Testis (tissue), 2 donors: Measurements from ENCODE around the gene VWF.
"Not testable (repeated sequence)": the region's sequence is repeated elsewhere in the genome, so short reads cannot be mapped to it uniquely, and the experiment has no call there.

ENCODE experiments used
- POLR2A ChIP-seq: fragments of 450-650 bp; IDR thresholded peaks from one replicate; pipeline ENCODE4 v1.6.1; 2017; ENCODE audit warnings: antibody characterized with exemption, mild to moderate bottlenecking, moderate library complexity
- TF ChIP-seq, protein P1 (sequence below), 3 experiments: fragments of 450-650 bp in 2 of 3; fragments of 200-600 bp in 1 of 3; sonication (generic) in 1 of 3; IDR thresholded peaks; one replicate each; pipeline ENCODE4 v1.5.1; 2016 to 2019; ENCODE audit warnings: antibody characterized with exemption in 3 of 3, mild to moderate bottlenecking in 2 of 3, moderate library complexity in 1 of 3

DNA sequence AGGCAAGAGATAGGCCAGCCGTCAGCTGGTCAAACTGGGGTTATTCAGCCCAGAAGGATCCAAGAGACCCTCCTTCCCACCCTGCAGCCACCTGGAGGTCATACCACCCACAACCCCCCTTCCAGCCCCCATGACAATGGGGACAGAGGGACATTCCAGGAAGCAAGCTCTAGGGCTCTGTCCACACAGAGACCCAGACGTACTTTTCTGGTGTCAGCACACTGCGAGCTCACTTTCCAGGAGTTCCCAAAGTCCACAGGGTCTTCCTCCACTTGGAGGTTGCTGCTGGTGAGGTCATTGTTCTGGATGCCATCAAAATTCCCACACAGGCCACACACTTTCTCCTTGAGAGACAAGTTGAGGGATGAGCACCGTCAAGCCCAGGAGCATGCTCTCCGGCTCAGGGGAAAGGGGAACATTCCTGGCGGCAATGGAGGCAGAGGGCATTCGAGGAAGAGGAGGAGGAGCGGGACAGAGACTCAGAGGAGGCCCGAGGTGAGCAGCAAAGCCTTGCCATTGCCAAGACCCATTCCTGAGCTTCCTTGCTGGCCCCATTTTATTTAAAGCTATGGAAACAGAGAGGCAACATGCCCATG lies 98.7 kb downstream of the VWF start:
- TF ChIP-seq, protein P1, sequence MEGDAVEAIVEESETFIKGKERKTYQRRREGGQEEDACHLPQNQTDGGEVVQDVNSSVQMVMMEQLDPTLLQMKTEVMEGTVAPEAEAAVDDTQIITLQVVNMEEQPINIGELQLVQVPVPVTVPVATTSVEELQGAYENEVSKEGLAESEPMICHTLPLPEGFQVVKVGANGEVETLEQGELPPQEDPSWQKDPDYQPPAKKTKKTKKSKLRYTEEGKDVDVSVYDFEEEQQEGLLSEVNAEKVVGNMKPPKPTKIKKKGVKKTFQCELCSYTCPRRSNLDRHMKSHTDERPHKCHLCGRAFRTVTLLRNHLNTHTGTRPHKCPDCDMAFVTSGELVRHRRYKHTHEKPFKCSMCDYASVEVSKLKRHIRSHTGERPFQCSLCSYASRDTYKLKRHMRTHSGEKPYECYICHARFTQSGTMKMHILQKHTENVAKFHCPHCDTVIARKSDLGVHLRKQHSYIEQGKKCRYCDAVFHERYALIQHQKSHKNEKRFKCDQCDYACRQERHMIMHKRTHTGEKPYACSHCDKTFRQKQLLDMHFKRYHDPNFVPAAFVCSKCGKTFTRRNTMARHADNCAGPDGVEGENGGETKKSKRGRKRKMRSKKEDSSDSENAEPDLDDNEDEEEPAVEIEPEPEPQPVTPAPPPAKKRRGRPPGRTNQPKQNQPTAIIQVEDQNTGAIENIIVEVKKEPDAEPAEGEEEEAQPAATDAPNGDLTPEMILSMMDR (IDR thresholded peaks at IDR 0.05) = not testable (repeated sequence)
- TF ChIP-seq POLR2A = not testable (repeated sequence)
